ENCODE results near the gene HYAL4.

HYAL4 gene

DNA sequence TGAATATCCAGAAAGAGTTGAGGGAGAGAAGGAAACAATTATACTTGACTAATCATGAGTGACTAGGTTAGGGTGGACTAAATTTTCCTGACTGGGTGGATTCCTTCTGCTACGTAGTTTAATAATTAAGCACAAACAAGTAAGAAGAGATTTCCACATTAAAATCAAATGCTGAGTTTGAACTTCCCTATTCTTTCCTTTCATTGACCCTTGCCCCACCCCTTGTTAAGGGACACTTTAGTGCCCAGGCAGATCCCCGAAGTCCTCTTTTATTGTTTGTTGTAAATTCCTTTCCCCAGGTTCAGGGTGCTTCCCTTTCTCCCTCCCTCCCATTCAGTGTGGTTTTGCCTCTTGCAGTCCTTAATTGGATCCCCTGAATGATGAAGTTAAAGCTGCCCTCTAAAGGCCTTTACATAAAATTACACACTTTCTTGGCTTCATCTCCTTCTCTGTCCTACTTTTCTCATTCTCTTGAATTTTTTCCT is 71.3 kb downstream of the HYAL4 start:
- DNase-seq (ENCODE audit: low spot score) = no peak

DNA sequence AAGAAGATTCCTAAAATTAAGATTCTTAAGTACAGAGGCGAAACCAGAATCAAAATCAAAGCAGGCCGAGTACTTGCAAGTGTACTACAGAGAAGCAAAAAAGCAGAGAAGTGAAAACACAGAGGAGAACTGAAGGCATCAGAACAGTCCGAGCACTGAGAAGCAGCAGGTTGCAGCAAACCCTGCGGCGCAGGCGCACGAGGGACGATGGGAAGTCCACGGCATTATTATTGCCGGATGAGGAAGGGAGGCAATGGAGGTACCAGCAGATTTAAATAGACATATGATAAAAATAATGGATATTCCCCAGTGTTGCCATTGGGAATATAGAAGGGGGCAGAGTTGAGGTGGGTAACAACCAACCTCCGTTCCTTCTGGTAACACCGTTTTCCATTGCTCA is 72.9 kb downstream of the HYAL4 start:
- DNase-seq (ENCODE audit: low spot score) = no peak

DNA sequence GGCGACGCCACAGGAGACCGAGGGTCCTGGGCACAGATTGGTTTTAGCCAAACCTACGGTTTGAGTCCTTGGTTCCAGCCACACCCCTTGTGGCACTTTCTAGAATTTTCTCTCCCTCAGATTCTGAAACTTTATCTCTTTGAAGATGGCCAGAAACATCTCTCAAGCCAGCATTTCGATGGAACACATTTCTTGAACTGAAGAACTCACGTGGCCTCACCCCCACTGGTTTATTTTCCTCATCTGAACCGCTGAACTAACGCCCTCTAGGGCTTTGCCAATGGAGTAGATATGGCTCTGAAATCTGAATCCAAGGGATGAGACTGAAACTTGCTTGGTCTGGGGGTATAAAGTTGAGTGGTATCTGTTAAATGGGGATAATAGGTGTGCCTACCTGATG is 73.3 kb downstream of the HYAL4 start:
- no peak for DNase-seq (ENCODE audit: low spot score)

DNA sequence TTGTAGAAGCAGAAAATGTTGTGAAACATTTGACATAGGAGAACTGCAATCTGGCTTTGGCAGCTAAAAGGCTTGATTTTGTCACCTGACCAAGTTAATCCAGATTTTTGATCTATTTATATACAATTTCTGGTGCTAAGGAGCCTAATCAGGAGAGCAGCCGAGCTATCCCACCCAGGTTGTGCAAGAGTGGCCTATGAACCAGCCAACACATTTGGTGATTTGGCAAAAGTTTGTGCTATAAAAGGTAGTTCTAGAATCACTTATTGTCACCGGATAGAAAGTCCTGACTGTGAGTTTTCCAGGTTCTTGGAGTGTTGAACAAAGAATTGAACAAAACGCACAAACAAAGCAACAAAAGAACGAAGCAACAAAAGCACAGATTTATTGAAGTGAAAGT is 78.6 kb downstream of the HYAL4 start:
- DNase-seq (ENCODE audit: low spot score) = no peak

DNA sequence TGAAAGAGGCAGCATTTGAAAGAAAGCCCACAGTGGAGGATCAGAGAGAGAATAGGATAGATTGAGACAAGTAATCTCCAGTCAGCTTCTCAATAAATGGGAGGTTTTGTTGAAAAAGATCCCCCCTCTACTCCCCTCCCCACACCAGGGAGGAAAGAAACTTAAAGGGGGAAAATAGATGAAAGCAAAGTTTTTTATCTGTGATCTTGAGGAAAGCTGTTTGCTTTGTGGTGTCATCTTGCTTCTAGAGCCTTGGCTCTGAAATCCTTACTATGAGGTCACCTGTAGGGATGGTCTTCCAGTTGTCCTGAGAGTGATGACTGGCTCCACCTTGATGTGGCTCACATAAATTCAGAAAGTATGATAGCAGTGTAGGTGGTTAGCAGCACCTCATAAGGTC is 80.0 kb downstream of the HYAL4 start, which contains the start of gene SPAM1:
Gene SPAM1 (plus strand): TSS at position 301 of the 400 bp plus-strand sequence. CDS start 28,330 bp downstream, outside the sequence.
- DNase-seq (ENCODE audit: low spot score) = no peak

All from CD4-positive, alpha-beta T cell treated with Interleukin-6 at 100 ng/mL for 8 hours (primary cell).